Anterior cingulate cortex (tissue), 58 donors: ENCODE results near the gene C17orf75.
"Not testable (repeated sequence)": the region's sequence is repeated elsewhere in the genome, so short reads cannot be mapped to it uniquely, and the experiment has no call there.

Source experiments
- DNase-seq, 58 donors: peaks; one replicate each; lab custom pipeline; 2025; lab: John Stamatoyannopoulos, UW

The C17orf75 gene

DNA sequence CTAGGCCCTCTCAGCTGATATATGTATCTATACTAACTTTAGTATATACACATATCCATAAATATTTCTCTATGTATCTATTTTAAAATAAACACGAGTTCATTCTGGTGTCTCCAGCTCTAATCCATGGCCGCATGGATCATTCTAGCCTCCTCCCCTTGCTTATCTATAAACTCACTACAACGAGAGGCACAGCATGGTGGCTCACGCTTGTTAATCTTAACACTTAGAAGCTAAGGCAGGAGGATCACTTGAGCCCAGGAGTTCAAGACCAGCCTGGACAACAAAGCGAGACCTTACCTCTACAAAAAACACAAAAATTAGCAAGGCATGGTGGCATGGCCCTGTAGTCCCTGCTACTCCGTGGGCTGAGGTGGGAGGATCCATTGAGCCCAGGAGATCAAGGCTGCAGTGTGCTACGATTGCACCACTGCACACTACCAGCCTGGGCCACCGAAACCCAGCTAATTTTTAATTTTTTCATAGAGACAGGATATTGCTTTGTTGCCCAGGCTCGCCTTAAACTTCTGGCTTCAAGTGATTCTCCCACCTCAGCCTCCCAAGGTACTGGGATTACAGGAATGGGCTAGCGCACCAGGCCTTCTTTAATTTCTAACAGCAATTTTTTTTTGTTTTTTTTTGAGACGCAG lies 4.1 kb upstream of the C17orf75 start:
- DNase-seq, result no peak

- DNase-seq, result no peak
Observed at GRCh38 chr17:32342603-32343325, 791 bp upstream of the C17orf75 start.

- DNase-seq, result peak in 25 of 58 donors; percentile 7 to 72 (median 29)
Observed at GRCh38 chr17:32341141-32341856, 674 bp downstream of the C17orf75 start.

GRCh38 chr17:32335687-32336086 lies 6.3 kb downstream of the C17orf75 start:
- DNase-seq, result no peak

DNA sequence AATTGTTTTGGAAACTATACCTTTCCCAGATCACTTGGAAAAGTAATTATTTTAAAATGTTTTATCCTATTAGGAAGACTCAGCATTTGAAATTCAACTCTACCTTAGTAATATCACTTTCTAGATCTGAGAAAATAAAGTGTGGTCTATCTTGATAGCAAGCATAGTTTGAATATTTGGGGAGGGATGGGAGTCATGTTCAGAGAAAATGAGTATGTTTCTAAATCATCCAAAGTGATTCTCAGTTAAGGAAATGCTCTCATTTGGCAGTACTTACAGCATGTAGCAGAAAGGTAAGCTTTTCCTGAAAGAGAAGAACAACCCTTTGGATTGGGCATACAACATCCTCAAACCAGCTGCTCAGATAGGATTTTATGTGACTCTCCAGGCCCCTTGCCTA lies 6.9 kb downstream of the C17orf75 start:
- no peak for DNase-seq

DNA sequence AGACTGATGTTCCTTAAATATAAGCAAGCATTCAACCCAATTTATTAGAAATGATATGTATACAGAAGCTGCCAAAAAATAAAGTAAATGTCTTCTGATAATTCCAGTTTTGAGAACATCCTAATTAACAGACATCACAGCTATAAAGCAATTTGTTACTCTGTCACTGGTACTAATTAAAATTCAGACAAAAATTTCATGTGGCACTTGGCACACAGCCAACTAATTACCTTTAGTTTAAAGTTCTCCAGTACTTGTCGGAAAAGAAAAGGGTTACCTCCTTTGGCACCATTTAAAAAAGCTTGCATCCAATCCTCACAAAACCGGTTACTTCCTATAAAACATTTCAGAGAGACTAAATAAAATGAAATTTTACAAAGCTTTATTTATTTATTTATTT lies 8.8 kb downstream of the C17orf75 start:
- DNase-seq, result no peak

DNA sequence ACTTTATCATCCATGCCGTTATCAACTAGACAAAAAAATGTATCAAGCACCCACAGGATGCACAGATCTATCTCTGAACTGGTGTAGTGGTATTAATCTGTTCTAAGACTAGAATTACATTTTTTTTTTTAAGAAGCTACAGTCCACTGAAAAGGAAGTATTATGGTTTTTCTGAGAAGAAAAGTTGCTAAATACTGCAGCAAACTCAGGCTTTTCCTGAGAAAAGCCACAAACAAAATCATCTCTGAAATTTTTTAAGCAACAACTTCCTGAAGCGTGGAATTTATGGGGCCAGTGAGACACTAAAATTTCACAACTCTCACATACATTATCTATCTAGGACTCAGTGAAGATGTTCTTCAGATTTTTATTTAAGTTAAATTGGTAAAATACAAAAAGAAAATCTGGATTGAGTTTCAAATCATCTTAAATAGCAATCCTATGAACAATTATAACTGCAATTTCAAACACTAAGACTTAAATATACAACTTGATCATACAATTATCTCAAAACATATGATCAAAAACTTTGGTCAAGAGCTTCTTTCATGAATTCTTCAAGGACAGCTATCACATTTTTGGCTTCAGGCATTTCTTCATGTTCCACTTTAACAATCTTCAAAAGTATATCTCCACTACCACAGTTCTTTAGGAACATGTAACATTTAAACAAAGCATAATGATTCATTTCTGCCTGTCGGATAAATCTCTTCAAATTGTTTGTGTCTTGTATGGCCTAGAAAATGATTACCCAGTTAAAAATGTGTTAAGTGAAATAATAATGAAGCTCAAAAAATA lies 10.5 kb downstream of the C17orf75 start:
- no peak for DNase-seq

- no peak for DNase-seq
Observed at GRCh38 chr17:32330147-32330546, 11.8 kb downstream of the C17orf75 start.

DNA sequence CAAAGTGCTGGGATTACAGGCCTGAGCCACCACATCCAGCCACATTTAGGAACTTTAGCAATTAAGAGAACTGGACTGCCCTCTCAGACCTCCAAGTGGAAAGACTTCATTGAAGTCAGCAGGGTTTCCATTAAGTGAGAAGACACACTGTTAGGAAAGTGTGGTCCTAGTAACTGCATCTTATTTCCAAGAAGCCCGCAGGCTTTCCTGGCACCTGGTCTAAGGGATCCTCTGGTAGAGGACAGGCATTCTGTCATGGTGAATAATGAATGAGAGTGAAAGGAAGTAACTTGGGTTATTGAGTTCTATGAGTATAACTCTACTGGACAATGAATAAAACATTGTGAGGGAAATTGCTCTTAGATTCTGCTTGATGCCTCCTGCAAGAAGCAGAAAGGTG lies 14.1 kb downstream of the C17orf75 start:
- no peak for DNase-seq

DNA sequence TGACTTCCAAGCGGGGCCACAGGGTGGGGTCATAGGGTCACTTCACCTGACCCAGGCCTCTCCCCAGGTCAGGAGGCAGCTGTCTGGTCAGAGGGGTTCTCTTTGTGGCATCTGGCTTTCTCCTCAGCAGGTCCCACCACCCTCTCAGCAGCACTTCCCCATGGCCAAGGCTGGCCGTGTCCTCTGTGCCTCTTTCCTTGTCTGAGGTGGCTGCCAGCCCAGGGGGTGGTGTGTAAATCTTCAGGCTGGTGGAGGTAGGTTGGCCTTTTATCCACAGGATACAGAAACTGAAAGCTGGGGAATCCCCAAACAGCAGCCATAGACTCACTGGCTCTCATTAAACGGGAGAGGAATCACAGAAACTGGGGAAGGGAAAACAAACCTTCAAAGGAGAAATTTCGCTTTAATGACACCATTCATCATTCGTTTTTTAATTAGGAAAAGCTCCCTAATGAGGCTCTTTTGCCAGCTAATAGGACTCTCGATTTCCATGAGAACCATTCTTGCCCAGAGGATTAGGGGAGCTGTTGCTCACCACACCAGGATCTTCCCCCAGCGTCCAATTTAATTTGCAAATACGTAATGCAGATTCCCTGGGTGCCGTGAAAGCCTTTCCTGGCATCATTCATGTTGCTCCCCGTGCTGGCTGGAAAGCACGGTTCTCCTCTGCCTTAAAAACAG lies 18.0 kb downstream of the C17orf75 start:
- DNase-seq, result peak in 36 of 58 donors; percentile 3 to 81 (median 34)

GRCh38 chr17:32323046-32323445 lies 18.9 kb downstream of the C17orf75 start:
- no peak for DNase-seq

GRCh38 chr17:32320847-32321246 lies 21.1 kb downstream of the C17orf75 start:
- no peak for DNase-seq

GRCh38 chr17:32320080-32320479 lies 21.9 kb downstream of the C17orf75 start:
- not testable (repeated sequence) for DNase-seq

- DNase-seq, result peak in 50 of 58 donors; percentile 2 to 75 (median 44)
Observed at GRCh38 chr17:32319548-32319905, 22.4 kb downstream of the C17orf75 start.

DNA sequence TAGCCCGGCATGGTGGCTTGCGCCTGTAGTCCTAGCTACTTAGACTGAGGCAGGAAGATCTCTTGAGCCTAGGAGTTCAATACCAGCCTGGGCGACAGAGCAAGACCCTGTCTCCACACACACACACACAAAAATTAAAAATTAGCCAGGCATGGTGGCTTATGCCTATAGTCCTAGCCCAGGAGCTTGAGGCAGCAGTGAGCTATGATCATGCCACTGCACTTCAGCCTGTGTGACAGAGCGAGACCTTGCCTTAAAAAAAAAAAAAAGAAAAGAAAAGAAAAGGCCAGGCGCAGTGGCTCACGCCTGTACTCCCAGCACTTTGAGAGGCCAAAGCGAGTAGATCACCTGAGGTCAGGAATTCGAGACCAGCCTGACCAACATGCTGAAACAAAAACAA lies 23.9 kb downstream of the C17orf75 start:
- DNase-seq, result no peak

- no peak for DNase-seq
Observed at GRCh38 chr17:32317353-32317752, 24.6 kb downstream of the C17orf75 start.

DNA sequence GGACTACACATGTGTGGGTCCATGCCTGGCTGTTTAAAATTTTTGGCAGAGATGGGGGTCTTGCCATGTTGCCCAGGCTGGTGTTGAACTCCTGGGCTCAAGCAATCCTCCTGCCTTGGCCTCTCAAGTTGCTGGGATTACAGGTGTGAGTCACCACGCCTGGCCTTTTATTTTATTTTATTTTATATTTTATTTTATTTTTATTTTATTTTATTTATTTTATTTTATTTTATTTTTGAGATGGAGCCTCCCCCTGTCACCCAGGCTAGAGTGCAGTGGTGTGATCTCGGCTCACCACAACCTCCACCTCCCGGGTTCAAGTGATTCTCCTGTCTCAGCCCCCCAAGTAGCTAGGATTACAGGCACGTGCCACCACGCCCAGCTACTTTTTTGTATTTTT lies 25.3 kb downstream of the C17orf75 start:
- DNase-seq, result not testable (repeated sequence)

DNA sequence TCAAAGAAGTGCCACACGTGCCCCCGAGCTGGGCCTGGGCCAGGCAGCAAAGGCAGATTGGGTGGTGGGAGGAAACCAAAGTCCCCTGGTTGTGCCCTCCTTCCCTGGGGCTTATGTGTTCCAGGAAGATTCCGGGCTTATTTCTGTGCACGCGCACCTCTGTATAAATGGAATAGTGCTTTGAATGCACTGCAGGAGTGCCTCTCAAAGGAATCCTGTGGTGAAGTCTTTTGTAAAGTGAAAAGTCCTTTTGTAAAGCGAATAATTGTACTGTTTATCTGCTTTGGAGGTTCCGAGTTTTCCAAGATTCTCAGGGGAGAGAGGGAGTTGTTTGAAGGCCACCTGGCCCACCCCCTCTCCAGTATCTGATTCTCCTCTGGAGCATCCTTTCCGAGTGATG lies 26.8 kb downstream of the C17orf75 start:
- no peak for DNase-seq

- DNase-seq, result no peak
Observed at GRCh38 chr17:32314636-32315035, 27.3 kb downstream of the C17orf75 start.

DNA sequence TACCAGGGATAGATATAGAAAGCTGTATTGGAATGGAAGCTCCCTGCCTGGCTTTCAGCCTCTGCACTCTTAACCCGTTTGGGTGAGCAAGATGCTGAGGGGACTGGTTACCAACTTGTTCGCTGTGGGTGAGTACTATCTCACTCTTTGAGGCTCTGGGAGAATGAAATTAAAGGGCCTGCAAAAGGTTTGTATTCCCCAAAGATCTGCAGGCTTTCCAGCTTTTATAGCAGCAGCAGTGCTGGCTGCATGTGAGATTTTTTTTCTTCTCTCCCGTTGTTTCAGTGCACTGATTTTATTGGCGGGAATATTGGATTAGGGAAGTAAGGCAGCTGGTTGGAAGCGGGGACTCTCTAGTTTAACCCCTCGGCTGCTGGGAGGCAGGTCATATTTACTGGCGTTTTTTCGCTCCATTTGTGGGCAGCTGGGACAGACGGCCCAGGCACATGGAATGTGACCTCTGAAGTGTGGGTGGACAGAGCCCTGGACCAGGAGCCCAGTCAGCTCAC lies 30.9 kb downstream of the C17orf75 start:
- DNase-seq, result peak in 3 of 58 donors; percentile 14 to 24 (median 18)
